Fibroblast of lung (primary cell): ENCODE data around the gene LYSMD2. TPM values are rescaled to one million over a fixed set of nuclear protein-coding genes. Genes with fewer than 3 reads are reported as not detected.

Experiments used
- DNase-seq, 2 donors: peaks; one replicate each; pipeline versions ENCODE4 v3.0.0 to v3.0.0-alpha.2; 2010; ENCODE audit warnings: low read depth in 2 of 2
- H2AFZ ChIP-seq: 2 replicates; pipeline ENCODE4 v1.5.1; 2012; ENCODE audit warnings: low read length, control low read depth, inconsistent platforms
- H3K27ac ChIP-seq: 2 replicates; pipeline ENCODE4 v1.5.1; 2011; ENCODE audit warnings: low read length, control low read depth; ENCODE audit not compliant: insufficient read depth
- H3K27me3 ChIP-seq: 2 replicates; pipeline ENCODE4 v1.5.1; 2011; ENCODE audit warnings: mild to moderate bottlenecking, low read length; ENCODE audit not compliant: control insufficient read depth, insufficient read depth
- H3K36me3 ChIP-seq: 2 replicates; pipeline ENCODE4 v1.5.1; 2011; ENCODE audit warnings: low read length; ENCODE audit not compliant: control insufficient read depth, insufficient read depth
- H3K4me1 ChIP-seq: 2 replicates; pipeline ENCODE4 v1.5.1; 2011; ENCODE audit warnings: low read length; ENCODE audit not compliant: control insufficient read depth, insufficient read depth; ENCODE audit errors: extremely low read depth
- H3K4me2 ChIP-seq: 2 replicates; pipeline ENCODE4 v1.5.1; 2011; ENCODE audit warnings: low read length, control low read depth; ENCODE audit not compliant: insufficient read depth; ENCODE audit errors: extremely low read depth
- H3K4me3 ChIP-seq, 4 experiments: fragments of 200-600 bp in 1 of 4; sonication (generic) in 1 of 4; replicated peaks in 1 of 4; 2 replicates each; pipeline ENCODE4 v1.5.1; 2011 to 2016; ENCODE audit warnings: low read length in 4 of 4, low read depth in 3 of 4, mild to moderate bottlenecking in 3 of 4, control low read depth in 2 of 4, inconsistent platforms in 1 of 4, mixed read lengths in 1 of 4; ENCODE audit not compliant: insufficient read depth in 1 of 4; ENCODE audit errors: control extremely low read depth in 1 of 4
- H3K79me2 ChIP-seq: 2 replicates; pipeline ENCODE4 v1.5.1; 2012; ENCODE audit warnings: mild to moderate bottlenecking, low read length, inconsistent platforms; ENCODE audit not compliant: control insufficient read depth, insufficient read depth
- H3K9ac ChIP-seq: 2 replicates; pipeline ENCODE4 v1.5.1; 2011; ENCODE audit warnings: mild to moderate bottlenecking, low read length, control low read depth; ENCODE audit not compliant: insufficient read depth
- H3K9me3 ChIP-seq: 2 replicates; pipeline ENCODE4 v1.5.1; 2012; ENCODE audit warnings: low read depth, low read length; ENCODE audit not compliant: control insufficient read depth, insufficient read depth
- H4K20me1 ChIP-seq: 2 replicates; pipeline ENCODE4 v1.5.1; 2011; ENCODE audit warnings: low read length; ENCODE audit not compliant: control insufficient read depth, insufficient read depth; ENCODE audit errors: extremely low read depth
- CTCF ChIP-seq, 2 donors: IDR thresholded peaks in 1 of 2; conservative IDR thresholded peaks in 1 of 2; 1 replicate in 1 of 2; 2 replicates in 1 of 2; pipeline ENCODE4 v1.5.1; 2011 to 2012; ENCODE audit warnings: low read length in 2 of 2, control low read depth in 1 of 2, inconsistent platforms in 1 of 2, low read depth in 1 of 2, mild to moderate bottlenecking in 1 of 2
- EZH2 ChIP-seq: IDR thresholded peaks from 2 replicates; pipeline ENCODE4 v1.5.1; 2012; ENCODE audit warnings: low read length, control low read depth, mild to moderate bottlenecking; ENCODE audit errors: missing control alignments
- polyA plus RNA-seq, 2 donors: library from polyadenylated mRNA; depleted of rRNA in 1 of 2; stranded (reverse) in 1 of 2; unstranded in 1 of 2; fragments of >200 nt; gene quantifications; 2 replicates each; pipeline ENCODE4 v1.2.1, GENCODE V29; 2011 to 2012; ENCODE audit warnings: missing spikeins in 1 of 2
- total RNA-seq: library from RNA; depleted of rRNA; stranded (reverse); fragments of >200 nt; gene quantifications from 2 replicates; pipeline ENCODE4 v1.2.1, GENCODE V29; 2014

The LYSMD2 gene
- total and polyA plus RNA-seq, 2 donors (not counting 1 experiment from before 2014, with no cell fraction given), result 7.8 to 10.1 TPM

GRCh38 chr15:51782357-51782896 lies 45.0 kb upstream of the LYSMD2 start:
- Histone ChIP-seq H3K9ac (no peak overlapping the region), H3K27ac (no peak overlapping the region), H3K4me3 (no peak overlapping the region), H3K79me2 (no peaks in the 10 kb centered on the region), H3K36me3 (no peaks in the 10 kb centered on the region), H2AFZ (no peak overlapping the region), H3K9me3 (no peaks in the 10 kb centered on the region), H3K4me2 (no peak overlapping the region), H3K27me3 (no peaks in the 10 kb centered on the region), H4K20me1 (no peaks in the 10 kb centered on the region), H3K4me1 (no peaks in the 10 kb centered on the region)
- no peak for TF ChIP-seq EZH2
- TF ChIP-seq CTCF (conservative IDR thresholded peaks at IDR 0.05 in 1 of 2, IDR thresholded peaks at IDR 0.05 in 1 of 2; ENCODE audit: low read depth in 1 of 2, low read length in 2 of 2), result peak in 1 of 2 donors; percentile 36
- DNase-seq, result peak in 1 of 2 donors; percentile 22

GRCh38 chr15:51781506-51781905 lies 44.1 kb upstream of the LYSMD2 start:
- no peak overlapping the region for H3K4me2 ChIP-seq
- no peaks in the 10 kb centered on the region for H3K27me3 ChIP-seq
- H3K36me3 ChIP-seq, result peaks cover 1% of the 10 kb centered on the region
- no peak overlapping the region for H3K27ac ChIP-seq
- H3K4me1 ChIP-seq, result no peaks in the 10 kb centered on the region
- TF ChIP-seq CTCF (conservative IDR thresholded peaks at IDR 0.05 in 1 of 2, IDR thresholded peaks at IDR 0.05 in 1 of 2; ENCODE audit: low read depth in 1 of 2, low read length in 2 of 2) (no peak), EZH2 (no peak)
- no peaks in the 10 kb centered on the region for H4K20me1 ChIP-seq
- H3K79me2 ChIP-seq, result no peaks in the 10 kb centered on the region
- DNase-seq, result no peak
- H3K9ac ChIP-seq, result no peak overlapping the region
- H3K9me3 ChIP-seq, result no peaks in the 10 kb centered on the region
- H2AFZ ChIP-seq, result no peak overlapping the region
- no peak overlapping the region for H3K4me3 ChIP-seq

GRCh38 chr15:51780636-51781035 lies 43.2 kb upstream of the LYSMD2 start:
- Histone ChIP-seq H3K9me3 (no peaks in the 10 kb centered on the region), H2AFZ (no peak overlapping the region), H3K4me3 (no peak overlapping the region), H3K79me2 (no peaks in the 10 kb centered on the region), H3K27ac (no peak overlapping the region), H3K4me1 (no peaks in the 10 kb centered on the region), H4K20me1 (no peaks in the 10 kb centered on the region), H3K27me3 (no peaks in the 10 kb centered on the region), H3K9ac (no peak overlapping the region), H3K4me2 (no peak overlapping the region), H3K36me3 (peaks cover 1% of the 10 kb centered on the region)
- DNase-seq, result no peak
- no peak for TF ChIP-seq EZH2
- TF ChIP-seq CTCF (conservative IDR thresholded peaks at IDR 0.05 in 1 of 2, IDR thresholded peaks at IDR 0.05 in 1 of 2; ENCODE audit: low read depth in 1 of 2, low read length in 2 of 2), result no peak
